Keratinocyte (primary cell): ENCODE results near the gene C1orf53. TPM values are rescaled to one million over a fixed set of nuclear protein-coding genes. Genes with fewer than 3 reads are reported as not detected.

ENCODE experiments used
- DNase-seq: peaks from one replicate; pipeline ENCODE4 v3.0.0-alpha.2; 2011; ENCODE audit warnings: low read depth, missing footprints, low spot score
- FAIRE-seq: peaks from 2 replicates; lab custom pipeline; 2011; peaks lifted over from hg19 to GRCh38; lab: Jason Lieb, UNC
- H2AFZ ChIP-seq: 2 replicates; pipeline ENCODE4 v1.6.0; 2012; ENCODE audit warnings: low read length, control low read depth, inconsistent platforms; ENCODE audit not compliant: control insufficient read depth
- H3K27ac ChIP-seq: 2 replicates; pipeline ENCODE4 v1.5.1; 2011; ENCODE audit warnings: low read length; ENCODE audit not compliant: control insufficient read depth, insufficient read depth
- H3K27me3 ChIP-seq: 3 replicates; pipeline ENCODE4 v1.6.0; 2011; ENCODE audit warnings: low read length; ENCODE audit not compliant: control insufficient read depth, insufficient read depth; ENCODE audit errors: extremely low read depth
- H3K36me3 ChIP-seq, 2 experiments: 2 replicates in 1 of 2; 3 replicates in 1 of 2; pipeline ENCODE4 v1.5.1; 2011; ENCODE audit warnings: low read length in 2 of 2, mild to moderate bottlenecking in 1 of 2; ENCODE audit not compliant: control insufficient read depth in 2 of 2, insufficient read depth in 2 of 2; ENCODE audit errors: extremely low read depth in 1 of 2
- H3K4me1 ChIP-seq: 3 replicates; pipeline ENCODE4 v1.5.1; 2011; ENCODE audit warnings: low read length; ENCODE audit not compliant: control insufficient read depth, insufficient read depth; ENCODE audit errors: extremely low read depth
- H3K4me2 ChIP-seq: 3 replicates; pipeline ENCODE4 v1.6.0; 2011; ENCODE audit warnings: low read depth, low read length; ENCODE audit not compliant: control insufficient read depth, insufficient read depth; ENCODE audit errors: extremely low read depth
- H3K4me3 ChIP-seq, 3 experiments: fragments of 200-600 bp in 1 of 3; sonication (generic) in 1 of 3; 2 replicates in 2 of 3; 3 replicates in 1 of 3; pipeline ENCODE4 v1.5.1; 2011 to 2016; ENCODE audit warnings: low read length in 3 of 3, mild to moderate bottlenecking in 3 of 3, control low read depth in 2 of 3, inconsistent platforms in 1 of 3, low read depth in 1 of 3, mixed read lengths in 1 of 3, mixed run types in 1 of 3, moderate library complexity in 1 of 3; ENCODE audit not compliant: control insufficient read depth in 2 of 3, insufficient read depth in 2 of 3; ENCODE audit errors: extremely low read depth in 1 of 3
- H3K79me2 ChIP-seq: 2 replicates; pipeline ENCODE4 v1.6.0; 2012; ENCODE audit warnings: low read length; ENCODE audit not compliant: control insufficient read depth, insufficient read depth
- H3K9ac ChIP-seq: 3 replicates; pipeline ENCODE4 v1.6.0; 2011; ENCODE audit warnings: low read length; ENCODE audit not compliant: control insufficient read depth, insufficient read depth; ENCODE audit errors: extremely low read depth
- H3K9me1 ChIP-seq: 3 replicates; pipeline ENCODE4 v1.6.0; 2011; ENCODE audit warnings: low read length; ENCODE audit not compliant: control insufficient read depth, insufficient read depth; ENCODE audit errors: extremely low read depth
- H3K9me3 ChIP-seq: 2 replicates; pipeline ENCODE4 v1.5.1; 2012; ENCODE audit warnings: low read depth, low read length; ENCODE audit not compliant: control insufficient read depth
- H4K20me1 ChIP-seq: 3 replicates; pipeline ENCODE4 v1.6.0; 2011; ENCODE audit warnings: low read length; ENCODE audit not compliant: control insufficient read depth, insufficient read depth; ENCODE audit errors: extremely low read depth
- CTCF ChIP-seq, 3 experiments: IDR thresholded peaks in 1 of 3; conservative IDR thresholded peaks in 1 of 3; optimal IDR thresholded peaks in 1 of 3; 2 replicates in 2 of 3; 3 replicates in 1 of 3; pipeline versions ENCODE3 to v1.5.1; 2011; ENCODE audit warnings: low read length in 3 of 3, mild to moderate bottlenecking in 3 of 3, moderate library complexity in 2 of 3, control low read depth in 1 of 3, inconsistent platforms in 1 of 3; ENCODE audit not compliant: insufficient read depth in 2 of 3; ENCODE audit errors: extremely low read depth in 1 of 3
- EZH2 ChIP-seq: IDR thresholded peaks from one replicate; pipeline ENCODE4 v1.6.1; 2012; ENCODE audit warnings: inconsistent platforms, mild to moderate bottlenecking, low read length, moderate library complexity
- dilution Hi-C: fragments of 300-500 bp; cut with MboI; formaldehyde crosslinking; loops from one replicate; pipeline ENCODE4 v1.7.0; 2020; ENCODE audit warnings: low sequenced_read_pairs; ENCODE audit not compliant: extremely low pct_ligation_motif_present
- polyA plus RNA-seq, 5 experiments: library from polyadenylated mRNA; depleted of rRNA in 3 of 5; stranded (reverse) in 3 of 5; stranded (forward) in 1 of 5; unstranded in 1 of 5; fragments of >200 nt; gene quantifications; 1 replicate in 1 of 5; 2 replicates in 3 of 5; 3 replicates in 1 of 5; pipeline versions ENCODE4 v1.2.1 to v1.2.3, GENCODE V29; 2011 to 2012; ENCODE audit warnings: missing spikeins in 2 of 5, low read depth in 1 of 5, low replicate concordance in 1 of 5

Gene C1orf53
- polyA plus RNA-seq, 1 donor (not counting 4 experiments of a cell fraction or from before 2014, with no cell fraction given): 6.2 TPM

DNA sequence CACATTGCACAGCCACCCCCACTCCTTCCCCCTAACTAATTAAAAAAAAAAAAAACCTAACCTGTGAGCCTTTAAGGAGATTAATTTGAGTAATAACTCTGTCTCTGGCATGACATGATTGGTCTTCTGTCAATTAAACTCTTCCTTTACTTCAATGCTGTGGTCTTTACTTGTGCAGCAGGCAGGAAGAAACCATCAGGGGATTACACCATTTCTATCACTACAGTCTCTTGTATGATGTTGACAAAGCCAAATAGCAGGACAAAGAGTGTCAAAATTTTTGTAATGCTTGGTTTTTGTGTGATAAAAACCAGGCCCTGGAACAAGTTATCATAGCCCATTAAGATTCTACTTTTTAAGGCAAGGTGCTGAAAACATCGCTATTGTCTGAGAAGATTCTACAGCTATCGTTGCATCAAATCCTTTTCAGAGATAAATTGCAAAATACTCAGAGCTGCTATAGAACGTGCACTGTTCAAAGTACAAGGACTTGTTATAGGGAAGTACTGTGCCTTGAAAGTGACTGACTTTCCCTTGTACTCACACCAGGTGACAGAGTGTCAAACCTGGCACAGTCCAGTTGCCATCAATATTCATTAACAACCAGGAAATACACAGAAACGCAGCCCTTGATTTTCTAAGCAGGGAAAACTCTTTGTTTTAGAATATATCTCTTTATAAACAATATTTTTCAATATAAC is 52.4 kb downstream of the C1orf53 start:
- no peak for FAIRE-seq
- Histone ChIP-seq H4K20me1 (no peaks in the 10 kb centered on the region), H3K27me3 (no peaks in the 10 kb centered on the region), H3K4me2 (no peak overlapping the region), H3K36me3 (no peaks in the 10 kb centered on the region), H3K4me1 (no peaks in the 10 kb centered on the region), H3K27ac (no peak overlapping the region), H3K79me2 (no peaks in the 10 kb centered on the region), H3K4me3 (no peak overlapping the region), H2AFZ (no peak overlapping the region), H3K9me3 (no peaks in the 10 kb centered on the region), H3K9ac (no peak overlapping the region), H3K9me1 (no peaks in the 10 kb centered on the region)
- dilution Hi-C loops: no loop called here
- DNase-seq: no peak
- TF ChIP-seq EZH2 (no peak), CTCF (optimal IDR thresholded peaks at IDR 0.05 in 1 of 3, IDR thresholded peaks at IDR 0.05 in 1 of 3, conservative IDR thresholded peaks at IDR 0.05 in 1 of 3; ENCODE audit: extremely low read depth in 1 of 3, insufficient read depth in 2 of 3, low read length in 3 of 3) (no peak)

DNA sequence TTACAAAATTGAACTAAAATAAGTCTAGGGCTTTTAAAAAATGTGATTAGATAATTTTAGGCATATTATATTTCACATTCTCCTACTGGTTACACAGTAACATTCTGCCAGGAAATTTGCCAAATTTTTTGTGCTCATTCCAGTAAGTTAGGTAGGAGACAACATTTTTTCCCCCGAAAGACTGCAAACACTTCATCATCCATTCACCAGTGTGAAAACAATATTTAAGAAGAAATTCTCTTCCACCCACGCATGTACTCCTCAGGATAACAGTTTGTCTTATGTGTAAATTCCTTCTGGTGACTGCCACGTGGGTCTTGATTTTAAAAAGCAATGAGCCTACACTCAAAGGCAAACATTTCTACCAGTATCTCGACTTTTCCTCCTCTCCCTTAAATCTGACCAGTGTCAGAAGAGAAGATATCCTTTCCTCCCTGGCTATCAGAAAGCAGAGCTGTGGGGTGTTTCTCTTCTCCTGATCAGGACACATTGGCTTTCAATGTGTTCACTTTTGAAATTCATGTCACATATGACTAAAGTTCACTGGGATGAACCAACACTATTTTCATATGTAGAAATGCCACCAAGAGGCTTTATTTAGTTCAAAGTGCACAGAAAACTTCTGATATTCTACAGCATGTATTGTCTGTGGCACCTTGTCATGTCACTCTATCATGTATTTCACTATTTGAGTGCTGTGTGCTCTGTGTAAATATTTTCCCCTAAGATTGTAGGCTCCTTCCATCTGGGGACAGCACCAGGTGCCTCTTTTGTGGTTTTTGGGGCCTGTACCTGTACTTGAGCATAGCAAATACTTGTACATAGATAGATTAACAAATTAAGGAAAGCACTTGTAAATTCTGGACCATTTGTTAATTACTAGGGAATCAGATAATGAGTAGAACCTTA is 53.3 kb downstream of the C1orf53 start:
- Histone ChIP-seq H4K20me1 (no peaks in the 10 kb centered on the region), H3K9me1 (no peaks in the 10 kb centered on the region), H3K4me3 (no peak overlapping the region), H3K27me3 (no peaks in the 10 kb centered on the region), H3K9me3 (no peaks in the 10 kb centered on the region), H3K36me3 (no peaks in the 10 kb centered on the region), H3K4me1 (no peaks in the 10 kb centered on the region), H3K4me2 (no peak overlapping the region), H2AFZ (no peak overlapping the region), H3K79me2 (no peaks in the 10 kb centered on the region), H3K9ac (no peak overlapping the region), H3K27ac (no peak overlapping the region)
- no peak for FAIRE-seq
- no peak for TF ChIP-seq EZH2
- no peak for TF ChIP-seq CTCF (optimal IDR thresholded peaks at IDR 0.05 in 1 of 3, IDR thresholded peaks at IDR 0.05 in 1 of 3, conservative IDR thresholded peaks at IDR 0.05 in 1 of 3; ENCODE audit: extremely low read depth in 1 of 3, insufficient read depth in 2 of 3, low read length in 3 of 3)
- no peak for DNase-seq
- dilution Hi-C loops: no loop called here

Other genes starting within 250 kb of the C1orf53 start
- gene DENND1B, start 127.2 kb upstream of the C1orf53 start, polyA plus RNA-seq: 4.8 to 7.6 TPM (median 5.2 TPM) in 3 replicates
- not detected in 3 replicates for gene LHX9, start 14.7 kb downstream of the C1orf53 start, polyA plus RNA-seq